HepG2 (cell line): ENCODE measurements around the gene ANKRD40. TPM values are rescaled to one million over a fixed set of nuclear protein-coding genes. Genes with fewer than 3 reads are reported as not detected.

Experiments used
- ATF7 ChIP-seq, 2 experiments: fragments of 450-650 bp in 1 of 2; sonication (generic) in 1 of 2; formaldehyde crosslinking in 1 of 2; IDR thresholded peaks; 2 replicates each; pipeline versions ENCODE4 v1.4.0 to v1.6.1; 2016 to 2020; ENCODE audit warnings: antibody characterized with exemption in 1 of 2, mild to moderate bottlenecking in 1 of 2, missing genetic modification reagents in 1 of 2
- ELF1 ChIP-seq: sonication (generic); formaldehyde crosslinking; IDR thresholded peaks from 2 replicates; pipeline ENCODE4 v1.4.0; 2020; ENCODE audit warnings: missing genetic modification reagents
- GFI1 ChIP-seq: sonication (generic); formaldehyde crosslinking; IDR thresholded peaks from 2 replicates; pipeline ENCODE4 v1.5.0; 2020; ENCODE audit warnings: missing genetic modification reagents, mild to moderate bottlenecking, borderline replicate concordance
- MBD4 ChIP-seq: IDR thresholded peaks from 2 replicates; pipeline ENCODE4 v1.6.1; 2012; ENCODE audit warnings: low read length, inconsistent platforms, borderline replicate concordance
- MTA3 ChIP-seq: sonication (generic); formaldehyde crosslinking; IDR thresholded peaks from 2 replicates; pipeline ENCODE4 v1.4.0; 2020; ENCODE audit warnings: missing genetic modification reagents
- MXD4 ChIP-seq: IDR thresholded peaks from 2 replicates; pipeline ENCODE4 v1.6.1; 2016; ENCODE audit warnings: mild to moderate bottlenecking, missing biosample characterization, missing genetic modification reagents
- MZF1 ChIP-seq: sonication (generic); formaldehyde crosslinking; IDR thresholded peaks from 2 replicates; pipeline ENCODE4 v1.8.1; 2023; ENCODE audit warnings: mild to moderate bottlenecking, missing genetic modification reagents, borderline replicate concordance
- RBFOX2 ChIP-seq: fragments of 200-400 bp; formaldehyde crosslinking; IDR thresholded peaks from 2 replicates; pipeline ENCODE4 v1.6.1; 2017; ENCODE audit warnings: low read depth, mild to moderate bottlenecking, low read length
- RBM22 ChIP-seq: fragments of 200-400 bp; formaldehyde crosslinking; optimal IDR thresholded peaks from 2 replicates; pipeline ENCODE3; 2017; ENCODE audit warnings: mild to moderate bottlenecking, low read length, moderate library complexity
- TFDP1 ChIP-seq: IDR thresholded peaks from 2 replicates; pipeline ENCODE4 v1.6.1; 2016; ENCODE audit warnings: missing compliant biosample characterization, missing genetic modification reagents, borderline replicate concordance
- TOE1 ChIP-seq: sonication (generic); formaldehyde crosslinking; IDR thresholded peaks from 2 replicates; pipeline ENCODE4 v1.4.0; 2020; ENCODE audit warnings: mild to moderate bottlenecking, missing genetic modification reagents
- ZBTB25 ChIP-seq: IDR thresholded peaks from 2 replicates; pipeline ENCODE4 v1.6.1; 2018; ENCODE audit warnings: missing genetic modification reagents
- ZBTB42 ChIP-seq: sonication (generic); formaldehyde crosslinking; IDR thresholded peaks from 2 replicates; pipeline ENCODE4 v1.5.0; 2020; ENCODE audit warnings: mild to moderate bottlenecking, missing genetic modification reagents
- ZFP1 ChIP-seq: IDR thresholded peaks from 2 replicates; pipeline ENCODE4 v1.6.1; 2016
- ZFYVE20 ChIP-seq: sonication (generic); formaldehyde crosslinking; IDR thresholded peaks from 2 replicates; pipeline ENCODE4 v1.8.0; 2023; ENCODE audit warnings: low read depth, mild to moderate bottlenecking, moderate library complexity, missing genetic modification reagents, borderline replicate concordance
- ZNF251 ChIP-seq: sonication (generic); formaldehyde crosslinking; IDR thresholded peaks from 2 replicates; pipeline ENCODE4 v1.9.0; 2021; ENCODE audit warnings: mild to moderate bottlenecking, missing genetic modification reagents
- ZNF331 ChIP-seq: sonication (generic); formaldehyde crosslinking; IDR thresholded peaks from 2 replicates; pipeline ENCODE4 v1.4.0; 2020; ENCODE audit warnings: missing genetic modification reagents
- ZNF451 ChIP-seq: sonication (generic); formaldehyde crosslinking; IDR thresholded peaks from 2 replicates; pipeline ENCODE4 v1.5.0; 2020; ENCODE audit warnings: mild to moderate bottlenecking, missing genetic modification reagents
- ZNF501 ChIP-seq: sonication (generic); formaldehyde crosslinking; IDR thresholded peaks from 2 replicates; pipeline ENCODE4 v1.5.1; 2020; ENCODE audit warnings: mild to moderate bottlenecking, moderate library complexity, missing genetic modification reagents
- polyA plus RNA-seq, 8 experiments: library from polyadenylated mRNA; depleted of rRNA in 3 of 8; stranded (reverse) in 7 of 8; unstranded in 1 of 8; fragments of >200 nt; fragmentation: Illumina TruSeq in 4 of 8; extraction: Trizol in 4 of 8; gene quantifications; 2 replicates each; pipeline versions ENCODE4 v1.2.1 to v1.2.3, GENCODE V29; 2011 to 2016; ENCODE audit warnings: low read depth in 4 of 8, missing spikeins in 1 of 8, mixed read lengths in 1 of 8; ENCODE audit not compliant: insufficient read depth in 1 of 8
- total RNA-seq, 5 experiments: library from RNA; depleted of rRNA; stranded (reverse); fragments of >200 nt; fragmentation: Illumina TruSeq; extraction: Trizol; gene quantifications; 2 replicates each; pipeline ENCODE4 v1.2.3, GENCODE V29; 2016; ENCODE audit warnings: low read depth in 1 of 5
- TF ChIP-seq, protein P1 (sequence below): sonication (generic); formaldehyde crosslinking; conservative IDR thresholded peaks from 2 replicates; pipeline ENCODE4 v1.8.1; 2023; ENCODE audit warnings: missing genetic modification reagents
- TF ChIP-seq, protein P2 (sequence below): sonication (generic); formaldehyde crosslinking; IDR thresholded peaks from 2 replicates; pipeline ENCODE4 v1.4.0; 2020; ENCODE audit warnings: mild to moderate bottlenecking, missing genetic modification reagents

Gene ANKRD40
- total and polyA plus RNA-seq, 2 of the 13 experiments (the other 11 are each of a cell fraction or from before 2014, with no cell fraction given): 35.0 to 46.4 TPM

GRCh38 chr17:50719144-50719923 is 11.6 kb upstream of the ANKRD40 start, which contains the start of gene LUC7L3 (continued):
- TF ChIP-seq MXD4 (peak; percentile 96), ZNF251 (CRISPR knock-in tag) (peak; percentile 62; the same call in 1 of the 2 replicates), ZBTB25 (peak; percentile 97), ZBTB42 (CRISPR knock-in tag) (peak; percentile 90; the same call in 1 of the 2 replicates), RBM22 (no peak), MTA3 (CRISPR knock-in tag) (0 out of 2 replicates have a peak, but pooled peaks have one; percentile 73), ZNF501 (CRISPR knock-in tag) (peak; percentile 99), RBFOX2 (peak; percentile 100), ZNF451 (CRISPR knock-in tag) (peak; percentile 92), ELF1 (CRISPR knock-in tag) (peak; percentile 56; the same call in 1 of the 2 replicates), ZFP1 (CRISPR knock-in tag) (peak; percentile 83), ZFYVE20 (CRISPR knock-in tag) (no peak), TOE1 (CRISPR knock-in tag) (peak; percentile 93), ATF7 (IDR thresholded peaks at IDR 0.05) (no peak), ATF7 (CRISPR knock-in tag; IDR thresholded peaks at IDR 0.05) (peak; percentile 63; the same call in 1 of the 2 replicates), ZNF331 (CRISPR knock-in tag) (peak; percentile 92), GFI1 (peak; percentile 70), MZF1 (no peak), MBD4 (no peak), TFDP1 (CRISPR knock-in tag) (peak; percentile 62; the same call in 1 of the 2 replicates)
- TF ChIP-seq, protein P1, sequence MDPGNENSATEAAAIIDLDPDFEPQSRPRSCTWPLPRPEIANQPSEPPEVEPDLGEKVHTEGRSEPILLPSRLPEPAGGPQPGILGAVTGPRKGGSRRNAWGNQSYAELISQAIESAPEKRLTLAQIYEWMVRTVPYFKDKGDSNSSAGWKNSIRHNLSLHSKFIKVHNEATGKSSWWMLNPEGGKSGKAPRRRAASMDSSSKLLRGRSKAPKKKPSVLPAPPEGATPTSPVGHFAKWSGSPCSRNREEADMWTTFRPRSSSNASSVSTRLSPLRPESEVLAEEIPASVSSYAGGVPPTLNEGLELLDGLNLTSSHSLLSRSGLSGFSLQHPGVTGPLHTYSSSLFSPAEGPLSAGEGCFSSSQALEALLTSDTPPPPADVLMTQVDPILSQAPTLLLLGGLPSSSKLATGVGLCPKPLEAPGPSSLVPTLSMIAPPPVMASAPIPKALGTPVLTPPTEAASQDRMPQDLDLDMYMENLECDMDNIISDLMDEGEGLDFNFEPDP: peak; percentile 91; the same call in 1 of the 2 replicates
- TF ChIP-seq, protein P2, sequence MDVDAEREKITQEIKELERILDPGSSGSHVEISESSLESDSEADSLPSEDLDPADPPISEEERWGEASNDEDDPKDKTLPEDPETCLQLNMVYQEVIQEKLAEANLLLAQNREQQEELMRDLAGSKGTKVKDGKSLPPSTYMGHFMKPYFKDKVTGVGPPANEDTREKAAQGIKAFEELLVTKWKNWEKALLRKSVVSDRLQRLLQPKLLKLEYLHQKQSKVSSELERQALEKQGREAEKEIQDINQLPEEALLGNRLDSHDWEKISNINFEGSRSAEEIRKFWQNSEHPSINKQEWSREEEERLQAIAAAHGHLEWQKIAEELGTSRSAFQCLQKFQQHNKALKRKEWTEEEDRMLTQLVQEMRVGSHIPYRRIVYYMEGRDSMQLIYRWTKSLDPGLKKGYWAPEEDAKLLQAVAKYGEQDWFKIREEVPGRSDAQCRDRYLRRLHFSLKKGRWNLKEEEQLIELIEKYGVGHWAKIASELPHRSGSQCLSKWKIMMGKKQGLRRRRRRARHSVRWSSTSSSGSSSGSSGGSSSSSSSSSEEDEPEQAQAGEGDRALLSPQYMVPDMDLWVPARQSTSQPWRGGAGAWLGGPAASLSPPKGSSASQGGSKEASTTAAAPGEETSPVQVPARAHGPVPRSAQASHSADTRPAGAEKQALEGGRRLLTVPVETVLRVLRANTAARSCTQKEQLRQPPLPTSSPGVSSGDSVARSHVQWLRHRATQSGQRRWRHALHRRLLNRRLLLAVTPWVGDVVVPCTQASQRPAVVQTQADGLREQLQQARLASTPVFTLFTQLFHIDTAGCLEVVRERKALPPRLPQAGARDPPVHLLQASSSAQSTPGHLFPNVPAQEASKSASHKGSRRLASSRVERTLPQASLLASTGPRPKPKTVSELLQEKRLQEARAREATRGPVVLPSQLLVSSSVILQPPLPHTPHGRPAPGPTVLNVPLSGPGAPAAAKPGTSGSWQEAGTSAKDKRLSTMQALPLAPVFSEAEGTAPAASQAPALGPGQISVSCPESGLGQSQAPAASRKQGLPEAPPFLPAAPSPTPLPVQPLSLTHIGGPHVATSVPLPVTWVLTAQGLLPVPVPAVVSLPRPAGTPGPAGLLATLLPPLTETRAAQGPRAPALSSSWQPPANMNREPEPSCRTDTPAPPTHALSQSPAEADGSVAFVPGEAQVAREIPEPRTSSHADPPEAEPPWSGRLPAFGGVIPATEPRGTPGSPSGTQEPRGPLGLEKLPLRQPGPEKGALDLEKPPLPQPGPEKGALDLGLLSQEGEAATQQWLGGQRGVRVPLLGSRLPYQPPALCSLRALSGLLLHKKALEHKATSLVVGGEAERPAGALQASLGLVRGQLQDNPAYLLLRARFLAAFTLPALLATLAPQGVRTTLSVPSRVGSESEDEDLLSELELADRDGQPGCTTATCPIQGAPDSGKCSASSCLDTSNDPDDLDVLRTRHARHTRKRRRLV (CRISPR knock-in tag): peak; percentile 70; the same call in 1 of the 2 replicates
